GM19240 (cell line): ENCODE measurements around the gene DSCAML1.

Experiments
- DNase-seq: peaks from one replicate; pipeline ENCODE4 v3.0.0; 2011; ENCODE audit warnings: low spot score; ENCODE audit not compliant: insufficient read length

Gene DSCAML1

GRCh38 chr11:117586392-117586791 is 210.6 kb downstream of the DSCAML1 start:
- no peak for DNase-seq

- DNase-seq, result no peak
These were observed 211.4 kb downstream of the DSCAML1 start for GRCh38 chr11:117585631-117586030.

GRCh38 chr11:117584056-117584830 is 212.8 kb downstream of the DSCAML1 start:
- DNase-seq, result no peak

- no peak for DNase-seq
These were observed 213.8 kb downstream of the DSCAML1 start for GRCh38 chr11:117583063-117583801.

- no peak for DNase-seq
These were observed 214.6 kb downstream of the DSCAML1 start for GRCh38 chr11:117582433-117582832.

- DNase-seq, result no peak
These were observed 216.2 kb downstream of the DSCAML1 start for GRCh38 chr11:117580866-117581265.

GRCh38 chr11:117579161-117579560 is 217.9 kb downstream of the DSCAML1 start:
- no peak for DNase-seq

GRCh38 chr11:117575856-117576255 is 221.2 kb downstream of the DSCAML1 start:
- no peak for DNase-seq

- no peak for DNase-seq
These were observed 222.5 kb downstream of the DSCAML1 start for GRCh38 chr11:117574551-117574950.

- DNase-seq, result no peak
These were observed 223.7 kb downstream of the DSCAML1 start for GRCh38 chr11:117573326-117573725.

GRCh38 chr11:117572671-117573070 is 224.3 kb downstream of the DSCAML1 start:
- no peak for DNase-seq

GRCh38 chr11:117572129-117572528 is 224.9 kb downstream of the DSCAML1 start:
- no peak for DNase-seq

- DNase-seq, result no peak
These were observed 226.3 kb downstream of the DSCAML1 start for GRCh38 chr11:117570701-117571100.

GRCh38 chr11:117569911-117570310 is 227.1 kb downstream of the DSCAML1 start:
- no peak for DNase-seq

GRCh38 chr11:117565709-117566108 is 231.3 kb downstream of the DSCAML1 start:
- DNase-seq, result no peak

GRCh38 chr11:117564321-117564720 is 232.7 kb downstream of the DSCAML1 start:
- no peak for DNase-seq

GRCh38 chr11:117563556-117563955 is 233.5 kb downstream of the DSCAML1 start:
- DNase-seq, result no peak

GRCh38 chr11:117562136-117562535 is 234.9 kb downstream of the DSCAML1 start:
- no peak for DNase-seq

GRCh38 chr11:117560780-117561530 is 236.1 kb downstream of the DSCAML1 start:
- no peak for DNase-seq

GRCh38 chr11:117559698-117560097 is 237.3 kb downstream of the DSCAML1 start:
- no peak for DNase-seq

GRCh38 chr11:117557361-117557760 is 239.7 kb downstream of the DSCAML1 start:
- DNase-seq, result no peak
